Measurements from ENCODE around the gene TTLL12. TPM values are rescaled to one million over a fixed set of nuclear protein-coding genes. Genes with fewer than 3 reads are reported as not detected.

The TTLL12 gene
- total and polyA plus RNA-seq, 2 of the 8 experiments (the other 6 are each of a cell fraction or from before 2014, with no cell fraction given) = 101 to 124 TPM

DNA sequence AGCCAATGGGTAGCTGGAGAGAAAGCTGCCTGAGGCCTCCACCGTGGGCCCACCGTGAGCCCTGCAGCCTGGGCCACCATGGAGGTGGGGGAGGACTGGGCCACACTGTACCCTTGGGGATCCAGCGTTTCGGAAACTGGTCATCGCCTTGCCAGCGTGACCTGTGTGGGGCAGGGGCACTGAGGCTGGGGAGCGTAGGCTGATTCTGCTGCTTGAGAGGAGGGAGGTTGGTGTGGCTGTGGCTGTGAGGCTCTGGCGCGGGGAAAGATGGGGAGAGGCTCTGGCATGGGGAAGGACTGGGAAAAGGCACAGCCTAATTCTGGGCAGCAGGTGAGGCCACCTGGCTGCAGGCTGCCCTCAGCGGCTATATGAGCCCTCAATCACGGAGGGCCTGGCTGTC is 12.6 kb upstream of the TTLL12 start:
- CTCF ChIA-PET (ENCODE audit: partially characterized antibody) = interaction anchor here (1.3 to 6.1 kb wide), 4 partner anchors 10 to 35 kb away, joined by 6 to 42 read pairs (median 10); no protein-coding TSS in a partner anchor
- H4K8ac ChIP-seq (ENCODE audit: extremely low read depth, insufficient read depth, low read length) = no peak overlapping the region
- H3K9ac ChIP-seq (replicated peaks in 1 of 4; ENCODE audit: extremely low read depth in 1 of 4, low read depth in 3 of 4, low read length in 3 of 4) = no peak overlapping the region
- no peaks in the 10 kb centered on the region for H3K23me2 ChIP-seq (ENCODE audit: low read depth, low read length)
- H4K20me1 ChIP-seq (replicated peaks in 1 of 2; ENCODE audit: control insufficient read depth in 1 of 2, insufficient read depth in 2 of 2, low read length in 2 of 2) = no peaks in the 10 kb centered on the region
- DNase-seq (ENCODE audit: low read depth in 1 of 2, low spot score in 2 of 2) (no peak), FAIRE-seq (no peak)
- no peaks in the 10 kb centered on the region for H3K9me3 ChIP-seq (ENCODE audit: insufficient read depth in 2 of 2, low read depth in 1 of 2, low read length in 1 of 2)
- no peaks in the 10 kb centered on the region for H3K36me3 ChIP-seq (ENCODE audit: control insufficient read depth in 2 of 4, insufficient read depth in 4 of 4, low read length in 3 of 4)
- no peaks in the 10 kb centered on the region for H3K79me1 ChIP-seq (ENCODE audit: low read depth, low read length)
- H3K23ac ChIP-seq (ENCODE audit: insufficient read length) = no peak overlapping the region
- no peak overlapping the region for H2BK120ac ChIP-seq (replicated peaks; ENCODE audit: low read depth, low read length)
- POLR2A ChIA-PET (ENCODE audit: partially characterized antibody) = no interaction called here
- no peak overlapping the region for H3K18ac ChIP-seq (ENCODE audit: extremely low read depth, low read length)
- no peak overlapping the region for H3K27ac ChIP-seq (ENCODE audit: low read depth, low read length)
- H3K14ac ChIP-seq (ENCODE audit: insufficient read length) = no peak overlapping the region
- no peak overlapping the region for H3K56ac ChIP-seq (replicated peaks; ENCODE audit: insufficient read length, low read depth, low read length)
- no peak overlapping the region for H2BK15ac ChIP-seq (ENCODE audit: low read length)
- H3K27me3 ChIP-seq (replicated peaks in 1 of 4; ENCODE audit: control insufficient read depth in 3 of 4, extremely low read depth in 1 of 4, insufficient read depth in 3 of 4, low read length in 3 of 4) = no peaks in the 10 kb centered on the region
- peaks cover 2 to 11% (median 4%) of the 10 kb centered on the region in 4 experiments; a peak in 6 of 7 replicates for H3K4me1 ChIP-seq (replicated peaks in 1 of 4; ENCODE audit: control insufficient read depth in 3 of 4, insufficient read depth in 4 of 4, low read length in 3 of 4)
- H3K4me2 ChIP-seq (ENCODE audit: insufficient read depth in 1 of 2, low read depth in 2 of 2, low read length in 2 of 2) = no peak overlapping the region
- WGBS, 2 experiments (ENCODE audit: extremely low coverage in 1 of 2, insufficient coverage in 1 of 2, insufficient read length in 1 of 2, insufficient replicate concordance in 2 of 2, low coverage in 1 of 2, low lambda C conversion rate in 2 of 2, missing lambda C conversion rate in 1 of 2) = 91% methylated on average over 9 of the region's 11 CpGs; no CpG with 5 or more reads in 1 of the 2 experiments
- H3K4me3 ChIP-seq (ENCODE audit: extremely low read depth in 1 of 4, insufficient read depth in 2 of 4, low read depth in 3 of 4, low read length in 4 of 4) = no peak overlapping the region
- no peaks in the 10 kb centered on the region for H3K79me2 ChIP-seq (ENCODE audit: control insufficient read depth in 1 of 2, insufficient read depth in 2 of 2, low read length in 2 of 2)
- no peak overlapping the region for H2BK12ac ChIP-seq (ENCODE audit: low read depth, low read length)
- no peak overlapping the region for H2BK20ac ChIP-seq (ENCODE audit: low read length)
- no peak overlapping the region for H4K5ac ChIP-seq (ENCODE audit: insufficient read length, low read depth, low read length)
- H2AK5ac ChIP-seq (ENCODE audit: low read depth, low read length) = no peak overlapping the region
- no peak overlapping the region for H2BK5ac ChIP-seq (ENCODE audit: low read depth, low read length)
- no peak overlapping the region for H2AFZ ChIP-seq (ENCODE audit: low read length)
- no peak overlapping the region for H3K4ac ChIP-seq (replicated peaks; ENCODE audit: insufficient read length, low read depth, low read length)
- no peak for TF ChIP-seq JUN (IDR thresholded peaks at IDR 0.05; ENCODE audit: low read depth, low read length)
- TF ChIP-seq POU5F1 (IDR thresholded peaks at IDR 0.05; ENCODE audit: low read depth, low read length) = no peak
- no peak for TF ChIP-seq RNF2 (IDR thresholded peaks at IDR 0.05; ENCODE audit: borderline replicate concordance, low read depth, low read length, missing control alignments, poor library complexity, severe bottlenecking)
- TF ChIP-seq SIRT6 (IDR thresholded peaks at IDR 0.05; ENCODE audit: low read length) = no peak
- TF ChIP-seq BRCA1 (IDR thresholded peaks at IDR 0.05; ENCODE audit: low read depth, low read length) = no peak
- no peak for TF ChIP-seq NANOG (IDR thresholded peaks at IDR 0.05; ENCODE audit: insufficient read depth, low read depth, low read length, poor library complexity, severe bottlenecking)
- no peak for TF ChIP-seq NRF1 (IDR thresholded peaks at IDR 0.05; ENCODE audit: low read depth, low read length)
- TF ChIP-seq RAD21 (IDR thresholded peaks at IDR 0.05 in 1 of 2, conservative IDR thresholded peaks at IDR 0.05 in 1 of 2; ENCODE audit: low read depth in 2 of 2, low read length in 2 of 2) = no peak
- no peak overlapping the region for H4K91ac ChIP-seq (replicated peaks; ENCODE audit: insufficient read length, low read length)
